HG03095 (cell line): ENCODE data around the gene ST8SIA6.
"Not testable (repeated sequence)": the region's sequence is repeated elsewhere in the genome, so short reads cannot be mapped to it uniquely, and the experiment has no call there.

ENCODE experiments used
- ATAC-seq: cut with Tn5 transposase; IDR thresholded peaks from one replicate; pipeline ENCODE4 v1.9.1; 2021; ENCODE audit warnings: moderate library complexity; ENCODE audit not compliant: unreplicated experiment

ST8SIA6 gene

GRCh38 chr10:17454161-17455014 lies at the start of gene ST8SIA6:
TSS of gene ST8SIA6 (minus strand) at chr10:17454595. CDS start at chr10:17454255, 340 bp downstream.
- ATAC-seq: no peak

GRCh38 chr10:17503795-17504194 lies 49.4 kb upstream of the ST8SIA6 start:
- no peak for ATAC-seq

DNA sequence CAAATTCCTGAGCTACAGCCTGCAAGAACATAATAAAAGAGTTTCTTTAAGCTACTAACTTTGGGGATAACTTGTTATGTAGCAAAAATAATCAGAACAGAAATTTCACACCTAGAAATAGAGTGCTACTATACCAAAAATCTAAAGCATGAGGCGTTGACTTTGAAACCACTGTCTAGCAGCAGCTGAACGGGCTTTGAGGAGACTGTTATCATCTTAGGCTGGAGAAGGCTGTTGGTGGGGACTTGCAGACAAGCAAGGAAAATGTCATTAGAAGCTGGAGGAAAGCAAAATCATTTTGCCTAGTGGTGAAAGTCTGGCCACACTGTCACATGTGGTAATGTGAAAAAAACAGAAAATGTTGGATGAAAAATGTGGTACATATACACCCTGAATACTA lies 48.4 kb upstream of the ST8SIA6 start:
- ATAC-seq: no peak

DNA sequence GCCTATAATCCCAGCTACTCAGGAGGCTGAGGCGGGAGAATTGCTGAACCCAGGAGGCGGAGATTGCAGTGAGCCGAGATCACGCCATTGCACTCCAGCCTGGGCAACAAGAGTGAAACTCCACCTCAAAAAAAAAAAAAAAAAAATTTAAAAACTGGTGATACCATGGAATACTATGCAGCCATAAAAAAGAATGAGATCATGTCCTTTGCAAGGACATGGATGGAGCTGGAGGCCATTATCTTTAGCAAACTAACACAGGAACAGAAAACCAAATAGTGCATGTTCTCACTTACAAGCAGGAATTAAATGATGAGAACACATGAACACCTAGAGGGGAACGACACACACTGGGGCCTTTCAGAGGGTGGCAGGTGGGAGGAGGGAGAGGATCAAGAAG lies 44.6 kb upstream of the ST8SIA6 start:
- ATAC-seq: not testable (repeated sequence)

GRCh38 chr10:17497446-17498030 lies 43.1 kb upstream of the ST8SIA6 start:
- ATAC-seq: no peak

DNA sequence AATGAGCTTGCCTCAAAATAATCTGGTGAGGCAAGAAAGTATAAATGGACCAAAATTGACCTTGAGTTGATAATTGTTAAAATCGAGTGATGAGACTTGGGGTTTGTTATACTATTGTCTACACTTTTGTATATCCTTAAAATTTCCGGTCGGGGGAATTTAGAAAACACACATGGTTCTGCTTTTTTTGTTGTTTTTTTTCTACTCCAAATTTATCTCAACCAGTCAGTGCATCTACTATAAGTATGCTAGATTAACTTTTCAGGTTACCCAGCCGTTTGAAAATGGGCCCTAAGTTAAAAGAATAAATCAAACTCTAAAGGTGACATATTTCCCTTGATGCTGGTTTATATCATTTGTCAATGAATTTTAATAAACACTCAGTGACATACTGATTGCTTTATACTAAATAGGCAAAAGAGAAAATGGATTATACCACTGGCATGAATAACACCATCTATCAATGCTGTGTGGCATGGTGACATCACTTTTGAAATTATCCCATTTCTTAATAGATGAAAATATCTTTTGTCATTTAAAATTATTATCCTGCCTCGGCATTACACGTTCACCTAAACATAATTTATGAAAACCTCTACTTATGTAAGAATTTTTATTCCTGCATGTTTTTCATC lies 40.3 kb upstream of the ST8SIA6 start:
- no peak for ATAC-seq

DNA sequence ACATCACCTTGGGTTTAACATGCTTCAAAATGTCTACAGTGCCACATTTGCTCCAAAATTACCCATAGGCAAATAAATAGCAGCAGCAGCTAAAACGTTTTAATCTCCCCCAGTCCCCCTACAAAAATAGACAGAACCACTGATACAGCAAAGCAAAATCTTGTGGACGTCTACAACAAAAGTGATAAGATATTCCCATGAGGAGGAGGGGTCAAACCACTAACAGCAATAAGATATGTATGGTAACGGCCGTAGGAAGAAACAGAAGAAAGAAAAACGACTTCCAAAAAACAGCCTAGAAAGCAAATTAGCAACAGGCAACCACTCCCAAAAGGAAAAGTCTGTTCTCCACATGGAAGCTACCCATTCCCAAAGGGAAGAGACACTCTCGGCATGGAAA lies 34.5 kb upstream of the ST8SIA6 start:
- ATAC-seq: no peak

GRCh38 chr10:17483079-17483478 lies 28.7 kb upstream of the ST8SIA6 start:
- ATAC-seq: no peak

- no peak for ATAC-seq
Measured at GRCh38 chr10:17479822-17480221, 25.4 kb upstream of the ST8SIA6 start.

GRCh38 chr10:17479015-17479615 lies 24.7 kb upstream of the ST8SIA6 start:
- no peak for ATAC-seq

DNA sequence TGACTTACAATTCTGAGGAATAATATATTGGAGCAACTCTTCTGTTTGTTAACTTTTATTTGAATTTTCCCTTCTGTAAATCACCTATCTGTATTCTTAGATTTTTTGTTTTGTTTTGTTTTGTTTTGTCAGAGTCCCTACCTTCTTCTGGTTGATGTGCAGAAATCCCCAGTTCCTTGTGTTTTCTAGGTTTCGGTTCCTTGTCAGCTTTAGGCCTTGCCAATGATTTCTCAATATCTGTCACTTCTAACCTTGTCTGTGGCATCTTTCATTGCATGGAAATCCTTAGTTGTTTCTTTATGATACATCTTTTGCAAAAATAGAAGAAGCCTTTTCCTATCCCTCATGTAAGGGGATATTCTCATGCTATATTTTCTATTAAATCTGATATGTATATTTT lies 21.7 kb upstream of the ST8SIA6 start:
- peak; percentile 70 for ATAC-seq

GRCh38 chr10:17475661-17476060 lies 21.3 kb upstream of the ST8SIA6 start:
- ATAC-seq: no peak

- no peak for ATAC-seq
Measured at GRCh38 chr10:17474595-17475323, 20.4 kb upstream of the ST8SIA6 start.

DNA sequence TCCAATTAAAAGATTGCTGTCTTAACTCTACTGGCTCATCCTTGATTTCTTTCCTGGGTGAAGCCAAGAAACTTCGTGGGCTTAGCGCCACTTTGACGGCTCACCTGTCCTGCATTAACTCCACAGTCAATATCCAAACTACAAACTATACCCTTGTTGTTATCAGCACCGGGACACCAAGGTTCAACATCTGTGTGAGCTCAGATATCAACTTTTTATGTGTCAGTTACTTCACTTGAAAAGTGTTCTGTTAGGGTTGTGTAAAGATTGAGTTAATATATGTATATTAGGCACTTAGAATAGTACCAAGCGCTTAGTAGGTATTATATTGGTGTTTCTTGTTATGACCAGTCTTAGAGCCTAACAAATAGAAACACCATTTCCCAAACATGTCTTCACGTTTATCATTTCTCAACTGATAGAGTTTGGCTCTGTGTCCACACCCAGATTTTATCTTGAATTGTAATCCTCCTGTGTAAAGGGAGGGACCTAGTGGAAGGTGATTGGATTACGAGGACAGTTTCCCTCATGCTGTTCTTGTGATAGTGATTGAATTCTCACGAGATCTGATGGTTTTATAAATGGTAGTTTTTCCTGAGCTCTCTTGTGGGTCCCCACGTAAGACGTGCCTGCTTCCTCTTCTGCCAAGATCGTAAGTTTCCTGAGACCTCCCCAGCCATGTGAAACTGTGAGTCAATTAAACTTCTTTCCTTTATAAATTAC lies 19.0 kb upstream of the ST8SIA6 start:
- no peak for ATAC-seq

- no peak for ATAC-seq
Measured at GRCh38 chr10:17472481-17473227, 18.3 kb upstream of the ST8SIA6 start.

- no peak for ATAC-seq
Measured at GRCh38 chr10:17470246-17470645, 15.9 kb upstream of the ST8SIA6 start.

DNA sequence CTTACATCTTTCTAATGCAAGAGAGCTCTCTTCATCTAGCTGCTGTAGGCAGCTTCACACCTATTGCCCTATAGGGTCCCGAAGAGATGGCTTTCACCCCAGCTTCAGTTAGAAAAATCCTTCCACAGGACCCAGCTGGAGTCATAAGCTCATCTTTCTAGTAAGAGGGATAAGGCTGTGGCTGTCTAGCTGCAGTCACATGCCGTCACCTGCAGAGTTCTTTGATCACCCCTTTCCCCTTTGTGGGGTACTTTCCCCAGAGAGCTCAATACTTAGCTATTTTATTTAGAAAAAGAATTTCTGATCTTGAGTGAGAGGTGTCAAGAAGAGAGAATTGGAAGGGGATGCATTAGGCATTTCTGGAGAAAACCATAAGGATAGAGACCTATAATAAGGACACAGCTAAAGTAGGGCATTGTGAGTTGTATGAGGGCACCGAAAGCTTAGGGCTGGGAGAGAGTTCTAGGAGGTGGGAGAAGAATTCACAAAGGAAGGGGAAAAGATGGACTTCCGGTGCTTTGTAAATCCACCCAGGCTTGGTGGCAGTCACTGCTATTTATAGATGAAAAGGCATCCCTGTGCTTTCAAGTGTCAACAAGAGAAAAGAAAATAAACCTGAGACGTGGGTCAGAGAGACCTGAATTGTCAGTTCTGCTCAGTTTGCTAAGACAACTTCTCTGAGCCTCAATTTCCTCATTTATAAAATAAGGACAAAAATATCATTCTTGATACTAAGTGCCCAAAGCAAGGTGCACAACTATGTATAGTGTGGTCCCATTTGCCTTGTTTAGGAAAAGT lies 11.1 kb upstream of the ST8SIA6 start:
- ATAC-seq: no peak

GRCh38 chr10:17464545-17464944 lies 10.2 kb upstream of the ST8SIA6 start:
- no peak for ATAC-seq

- ATAC-seq: no peak
Measured at GRCh38 chr10:17460756-17461155, 6.4 kb upstream of the ST8SIA6 start.
